Activated CD8-positive, alpha-beta T cell treated with anti-CD3 and anti-CD28 coated beads for 36 hours (primary cell): ENCODE results near the gene FBXO7. TPM values are rescaled to one million over a fixed set of nuclear protein-coding genes. Genes with fewer than 3 reads are reported as not detected.

ENCODE experiments used
- ATAC-seq: fragments of 200-7000 bp; cut with Tn5 transposase; one replicate; pipeline ENCODE4 v1.10.0; 2021; ENCODE audit warnings: mild to moderate bottlenecking, moderate library complexity
- CTCF ChIA-PET: fragments of 350-600 bp; sonication (Branson Sonifier 250); formaldehyde crosslinking; loops from one replicate; lab custom pipeline; 2021; ENCODE audit warnings: antibody characterized with exemption; lab: Charles Lee
- POLR2A ChIA-PET: fragments of 350-600 bp; sonication (Branson Sonifier 250); formaldehyde crosslinking; loops from one replicate; lab custom pipeline; 2021; ENCODE audit warnings: antibody characterized with exemption; lab: Charles Lee
- DNase-seq: peaks from one replicate; pipeline ENCODE4 v3.0.0-alpha.2; 2020
- H3K27ac Mint-ChIP-seq: one replicate; pipeline ENCODE4 v1.8.0; 2021; ENCODE audit warnings: mild to moderate bottlenecking, mixed read lengths
- H3K27me3 Mint-ChIP-seq: one replicate; pipeline ENCODE4 v1.8.0; 2021; ENCODE audit warnings: mixed read lengths
- H3K36me3 Mint-ChIP-seq: one replicate; pipeline ENCODE4 v1.8.0; 2021; ENCODE audit warnings: low read depth, mixed read lengths
- H3K4me1 Mint-ChIP-seq: one replicate; pipeline ENCODE4 v1.8.0; 2021; ENCODE audit warnings: low read depth, mixed read lengths
- H3K4me3 Mint-ChIP-seq: one replicate; pipeline ENCODE4 v1.8.0; 2021; ENCODE audit warnings: mild to moderate bottlenecking, moderate library complexity, mixed read lengths
- H3K9me3 Mint-ChIP-seq: one replicate; pipeline ENCODE4 v1.8.0; 2021; ENCODE audit warnings: mixed read lengths
- intact Hi-C: fragments of 100-400 bp; cut with micrococcal nuclease; formaldehyde crosslinking; loops from one replicate; pipeline ENCODE4 v1.10.0; 2022
- total RNA-seq, 2 experiments: library from RNA; stranded (reverse); gene quantifications; one replicate each; pipeline ENCODE4 v1.2.3, GENCODE V29; 2021
- TF ChIP-seq, protein P1 (sequence below): fragments of 200-600 bp; IDR thresholded peaks from one replicate; pipeline ENCODE4 v1.8.0; 2022; ENCODE audit warnings: antibody characterized with exemption, mild to moderate bottlenecking

FBXO7 gene
- total RNA-seq, 2 experiments from 2014 or later, result 77.2 to 78.1 TPM

DNA sequence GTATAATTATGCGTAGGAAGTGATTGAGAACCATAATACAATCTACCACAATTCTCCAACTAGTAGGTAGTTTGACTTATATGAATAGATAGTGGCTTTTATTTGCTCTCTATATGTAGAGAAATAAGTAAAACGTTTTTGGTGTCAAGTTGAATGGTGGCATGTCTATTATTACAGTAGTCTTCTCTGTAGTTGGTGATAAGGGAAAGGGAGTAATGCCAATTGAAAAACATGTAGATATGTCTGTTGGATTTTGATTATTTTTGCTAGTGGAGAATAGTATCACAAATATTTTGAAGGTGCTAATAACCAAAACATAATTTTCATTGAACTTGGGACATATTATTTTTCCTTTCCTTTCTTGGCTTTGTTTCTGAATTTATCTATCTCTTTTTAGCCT is 17.5 kb downstream of the FBXO7 start:
- DNase-seq, result no peak
- intact Hi-C loops, result no loop called here
- ChIA-PET POLR2A (no interaction called here), CTCF (no interaction called here)
- Mint-ChIP-seq H3K4me3 (no peak overlapping the region), H3K27ac (no peak overlapping the region), H3K4me1 (peaks cover 4% of the 10 kb centered on the region), H3K36me3 (peaks cover 52% of the 10 kb centered on the region), H3K9me3 (no peaks in the 10 kb centered on the region), H3K27me3 (no peaks in the 10 kb centered on the region)
- no peak for ATAC-seq
- TF ChIP-seq, protein P1, sequence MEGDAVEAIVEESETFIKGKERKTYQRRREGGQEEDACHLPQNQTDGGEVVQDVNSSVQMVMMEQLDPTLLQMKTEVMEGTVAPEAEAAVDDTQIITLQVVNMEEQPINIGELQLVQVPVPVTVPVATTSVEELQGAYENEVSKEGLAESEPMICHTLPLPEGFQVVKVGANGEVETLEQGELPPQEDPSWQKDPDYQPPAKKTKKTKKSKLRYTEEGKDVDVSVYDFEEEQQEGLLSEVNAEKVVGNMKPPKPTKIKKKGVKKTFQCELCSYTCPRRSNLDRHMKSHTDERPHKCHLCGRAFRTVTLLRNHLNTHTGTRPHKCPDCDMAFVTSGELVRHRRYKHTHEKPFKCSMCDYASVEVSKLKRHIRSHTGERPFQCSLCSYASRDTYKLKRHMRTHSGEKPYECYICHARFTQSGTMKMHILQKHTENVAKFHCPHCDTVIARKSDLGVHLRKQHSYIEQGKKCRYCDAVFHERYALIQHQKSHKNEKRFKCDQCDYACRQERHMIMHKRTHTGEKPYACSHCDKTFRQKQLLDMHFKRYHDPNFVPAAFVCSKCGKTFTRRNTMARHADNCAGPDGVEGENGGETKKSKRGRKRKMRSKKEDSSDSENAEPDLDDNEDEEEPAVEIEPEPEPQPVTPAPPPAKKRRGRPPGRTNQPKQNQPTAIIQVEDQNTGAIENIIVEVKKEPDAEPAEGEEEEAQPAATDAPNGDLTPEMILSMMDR, result no peak

- DNase-seq, result no peak
- Mint-ChIP-seq H3K9me3 (no peaks in the 10 kb centered on the region), H3K4me3 (no peak overlapping the region), H3K27me3 (no peaks in the 10 kb centered on the region), H3K4me1 (peaks cover 3% of the 10 kb centered on the region), H3K27ac (no peak overlapping the region), H3K36me3 (peaks cover 53% of the 10 kb centered on the region)
- TF ChIP-seq, protein P1, result no peak
- no peak for ATAC-seq
- POLR2A ChIA-PET, result interaction anchor here (1.3 kb wide), 1 partner anchor 17 kb away, joined by 3 read pairs; no protein-coding TSS in a partner anchor
- intact Hi-C loops, result no loop called here
- CTCF ChIA-PET, result no interaction called here
These were observed 18.9 kb downstream of the FBXO7 start for GRCh38 chr22:32493551-32493950.

DNA sequence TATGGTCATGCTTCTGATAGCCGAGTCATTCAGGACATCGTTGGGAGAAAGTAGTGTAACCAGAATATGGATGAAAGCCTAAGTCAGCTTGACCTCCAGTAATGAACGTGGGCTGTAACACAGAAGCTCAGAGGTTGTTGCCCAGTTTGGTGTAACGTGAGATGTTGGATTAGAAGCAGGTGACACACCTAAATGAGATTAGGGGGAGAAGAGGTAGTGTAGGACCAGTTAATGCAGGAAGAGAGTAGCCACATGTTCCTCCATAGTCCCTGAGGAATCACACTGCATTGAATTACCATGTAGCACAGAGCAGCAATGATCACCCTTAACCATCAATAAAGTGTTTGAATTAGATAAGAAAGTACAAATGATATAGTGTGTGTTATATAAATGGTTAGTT is 20.4 kb downstream of the FBXO7 start:
- H3K27me3 Mint-ChIP-seq, result no peaks in the 10 kb centered on the region
- H3K4me3 Mint-ChIP-seq, result no peak overlapping the region
- peaks cover 57% of the 10 kb centered on the region for H3K36me3 Mint-ChIP-seq
- POLR2A ChIA-PET, result no interaction called here
- ATAC-seq (no peak), DNase-seq (no peak)
- CTCF ChIA-PET, result no interaction called here
- intact Hi-C loops, result no loop called here
- no peaks in the 10 kb centered on the region for H3K9me3 Mint-ChIP-seq
- H3K27ac Mint-ChIP-seq, result no peak overlapping the region
- H3K4me1 Mint-ChIP-seq, result peaks cover 2% of the 10 kb centered on the region
- TF ChIP-seq, protein P1, result no peak

DNA sequence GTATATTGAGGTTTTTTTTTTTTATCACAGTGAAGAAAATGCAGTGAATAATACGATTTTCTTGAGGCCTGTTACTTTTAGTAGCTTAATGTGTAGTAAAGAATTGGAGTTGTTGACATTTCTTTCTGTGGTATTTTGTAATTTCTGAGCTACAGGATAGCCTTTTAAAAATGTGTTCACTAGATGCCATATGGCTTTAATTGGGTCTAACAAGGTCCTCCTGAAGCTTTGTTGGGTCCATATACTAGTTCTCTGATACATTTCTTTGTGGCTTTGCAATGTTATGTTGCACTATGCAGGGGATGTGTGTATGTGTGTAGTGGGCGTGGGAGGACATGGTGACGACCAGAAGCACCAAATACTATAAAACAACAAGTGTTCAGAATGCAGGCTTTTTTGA is 25.1 kb downstream of the FBXO7 start:
- no peaks in the 10 kb centered on the region for H3K4me1 Mint-ChIP-seq
- intact Hi-C loops, result no loop called here
- no peak overlapping the region for H3K27ac Mint-ChIP-seq
- no peaks in the 10 kb centered on the region for H3K27me3 Mint-ChIP-seq
- peaks cover 37% of the 10 kb centered on the region for H3K36me3 Mint-ChIP-seq
- no peak overlapping the region for H3K4me3 Mint-ChIP-seq
- TF ChIP-seq, protein P1, result no peak
- ChIA-PET POLR2A (no interaction called here), CTCF (no interaction called here)
- no peaks in the 10 kb centered on the region for H3K9me3 Mint-ChIP-seq
- ATAC-seq (no peak), DNase-seq (no peak)

- CTCF ChIA-PET, result no interaction called here
- H3K27me3 Mint-ChIP-seq, result no peaks in the 10 kb centered on the region
- no peak overlapping the region for H3K27ac Mint-ChIP-seq
These were observed 27.5 kb downstream of the FBXO7 start for GRCh38 chr22:32501836-32502752.

More at GRCh38 chr22:32501836-32502752, 27.5 kb downstream of the FBXO7 start:
- POLR2A ChIA-PET, result no interaction called here
- Mint-ChIP-seq H3K4me3 (no peak overlapping the region), H3K4me1 (no peaks in the 10 kb centered on the region), H3K9me3 (no peaks in the 10 kb centered on the region), H3K36me3 (peaks cover 22% of the 10 kb centered on the region)
- ATAC-seq, result no peak
- TF ChIP-seq, protein P1, result no peak
- intact Hi-C loops, result no loop called here
- no peak for DNase-seq
